NCI-H1048 (cell line): ENCODE data around the gene IRF3.

ENCODE experiments used
- DNase-seq: peaks from one replicate; lab custom pipeline; 2025; lab: John Stamatoyannopoulos, UW

Gene IRF3

GRCh38 chr19:49666120-49666444, 425 bp upstream of the IRF3 start:
- no peak for DNase-seq

- DNase-seq: no peak
Observed at GRCh38 chr19:49665036-49665350, 664 bp downstream of the IRF3 start.

GRCh38 chr19:49664171-49665035, 1.3 kb downstream of the IRF3 start:
- DNase-seq: peak; percentile 83

- no peak for DNase-seq
Observed at GRCh38 chr19:49663224-49663623, 2.4 kb downstream of the IRF3 start.

GRCh38 chr19:49662011-49662410, 3.6 kb downstream of the IRF3 start:
- no peak for DNase-seq

GRCh38 chr19:49660338-49660961, 5.2 kb downstream of the IRF3 start:
- DNase-seq: no peak

GRCh38 chr19:49658566-49659442, 6.9 kb downstream of the IRF3 start:
- no peak for DNase-seq

- DNase-seq: no peak
Observed at GRCh38 chr19:49658139-49658517, 7.5 kb downstream of the IRF3 start.

GRCh38 chr19:49657493-49658138, 8.0 kb downstream of the IRF3 start:
- no peak for DNase-seq

GRCh38 chr19:49656456-49657109, 9.1 kb downstream of the IRF3 start:
- no peak for DNase-seq

GRCh38 chr19:49655570-49656455, 9.8 kb downstream of the IRF3 start:
- no peak for DNase-seq

- DNase-seq: no peak
Observed at GRCh38 chr19:49654581-49654980, 11.1 kb downstream of the IRF3 start.

GRCh38 chr19:49653466-49653806, 12.2 kb downstream of the IRF3 start:
- no peak for DNase-seq

GRCh38 chr19:49652551-49653465, 12.8 kb downstream of the IRF3 start:
- no peak for DNase-seq

- no peak for DNase-seq
Observed at GRCh38 chr19:49651820-49652550, 13.7 kb downstream of the IRF3 start.

GRCh38 chr19:49651029-49651819, 14.4 kb downstream of the IRF3 start:
- DNase-seq: no peak

GRCh38 chr19:49646586-49646985, 19.1 kb downstream of the IRF3 start:
- no peak for DNase-seq

- DNase-seq: no peak
Observed at GRCh38 chr19:49645995-49646394, 19.7 kb downstream of the IRF3 start.
